GM18870 (cell line): ENCODE data around the gene C3.

Source experiments
- ATAC-seq: cut with Tn5 transposase; IDR thresholded peaks from one replicate; pipeline ENCODE4 v1.9.1; 2021; ENCODE audit warnings: moderate library complexity; ENCODE audit not compliant: unreplicated experiment

The C3 gene

DNA sequence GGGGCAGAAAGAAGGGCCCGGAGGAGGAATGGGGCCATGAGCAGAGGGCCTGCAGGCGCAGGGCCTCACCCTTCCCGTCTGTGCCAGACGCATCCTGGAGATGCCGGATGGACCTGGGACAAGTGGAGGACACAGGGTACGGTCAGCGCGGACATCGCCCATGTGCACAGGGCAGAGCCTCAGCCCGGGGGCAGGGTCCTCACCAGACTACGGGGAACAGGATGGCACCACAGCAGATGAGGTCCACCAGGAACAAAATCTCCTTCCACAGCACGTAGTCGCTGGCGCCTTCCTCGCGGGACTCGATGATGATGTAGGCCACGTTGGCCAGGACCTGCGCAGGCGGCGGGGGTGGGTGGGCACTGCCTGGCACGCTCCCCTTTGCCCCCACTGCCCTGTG, 11.4 kb upstream of the C3 start:
- ATAC-seq = no peak

DNA sequence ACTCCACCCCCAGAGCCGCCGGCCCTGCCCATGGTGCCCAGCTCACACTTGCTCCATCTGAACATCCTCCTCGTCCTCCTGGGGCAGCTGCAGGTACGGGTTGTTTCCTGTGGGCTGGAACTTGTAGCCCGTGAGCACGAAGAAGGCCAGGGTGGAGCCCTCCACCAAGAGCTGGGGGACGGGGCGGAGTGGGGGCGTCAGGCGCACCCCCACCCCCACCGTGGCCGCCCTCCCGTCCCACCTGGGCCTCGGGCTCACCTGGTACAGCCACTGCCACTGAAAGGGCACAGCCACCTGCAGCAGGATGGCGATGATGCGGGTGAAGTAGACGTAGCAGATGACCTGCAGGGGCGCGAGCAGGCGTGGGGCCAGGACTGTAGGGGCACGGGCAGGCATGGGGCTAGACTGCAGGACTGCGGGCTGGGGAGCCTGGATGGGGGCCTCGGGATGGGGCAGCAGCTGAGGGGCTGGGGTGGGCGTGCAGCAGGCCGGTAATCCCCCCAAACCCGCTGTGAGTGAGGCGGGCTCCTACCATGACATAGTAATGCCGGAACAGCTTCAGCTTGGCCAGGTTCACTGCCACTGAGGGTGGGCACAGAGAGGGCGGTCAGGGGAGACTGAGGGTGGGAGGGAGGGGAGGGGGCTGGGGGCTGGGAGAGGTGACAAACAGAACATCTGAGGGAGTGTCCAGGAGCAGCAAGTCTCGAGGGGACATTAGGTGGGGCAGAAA, 10.7 kb upstream of the C3 start:
- ATAC-seq = no peak

DNA sequence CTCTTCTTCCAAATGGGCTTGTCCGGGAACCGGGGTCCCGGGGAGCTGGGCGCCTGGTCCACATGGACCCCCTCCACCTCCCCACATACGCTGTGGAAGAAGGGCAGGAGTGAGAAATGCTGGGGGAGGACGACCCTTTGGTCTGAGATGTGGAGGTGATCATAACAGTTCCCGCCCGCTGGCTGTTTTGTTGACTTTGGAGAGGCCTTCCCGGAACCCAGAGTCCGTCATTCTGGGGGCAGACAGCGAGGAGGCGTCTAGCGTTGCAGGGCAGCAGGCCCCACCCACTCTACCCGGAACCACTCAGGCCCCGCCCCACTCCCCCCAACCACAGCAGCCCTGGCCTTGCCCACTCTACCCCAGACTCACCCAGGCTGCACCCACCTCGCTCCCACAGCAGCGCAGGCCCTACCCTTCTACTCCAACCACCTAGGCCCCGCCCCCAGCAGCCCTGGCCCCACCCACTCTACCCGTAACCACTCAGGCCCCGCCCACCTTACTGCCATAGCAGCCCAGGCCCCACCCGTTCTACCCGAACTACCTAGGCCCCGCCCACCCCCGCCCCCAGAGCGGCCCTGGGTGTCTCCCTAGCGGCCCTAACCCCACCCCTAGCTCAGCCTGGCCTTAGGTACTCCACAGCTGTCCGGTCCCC, 9.8 kb upstream of the C3 start:
- ATAC-seq = no peak

DNA sequence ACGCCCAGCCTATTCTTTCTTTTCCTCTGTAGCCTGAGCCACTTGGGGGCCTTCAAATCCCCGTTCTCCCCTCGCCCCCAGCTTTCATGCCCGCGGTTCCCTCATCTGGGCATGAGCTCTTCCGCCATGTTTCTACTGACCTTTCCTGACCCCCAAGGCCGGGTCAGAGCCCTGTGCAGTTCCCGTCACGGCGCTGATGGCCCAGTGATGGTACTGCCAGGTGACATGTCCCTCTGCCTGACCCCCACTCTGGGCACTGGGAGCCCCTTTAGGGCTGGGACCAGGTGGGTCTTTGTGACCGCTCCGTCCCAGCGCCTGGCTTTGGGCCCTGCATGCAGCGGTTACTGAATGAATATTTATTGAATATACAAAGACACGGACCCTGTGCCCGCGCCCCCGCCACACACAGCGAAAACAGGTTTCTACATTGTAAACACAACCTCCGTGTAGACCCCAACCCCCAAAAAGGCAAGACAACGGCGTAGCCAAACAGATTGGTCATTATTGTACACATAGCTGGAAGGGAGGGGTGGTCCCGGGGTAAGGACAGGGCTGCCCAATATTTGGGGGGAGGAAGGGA, 9.2 kb upstream of the C3 start:
- ATAC-seq = no peak

DNA sequence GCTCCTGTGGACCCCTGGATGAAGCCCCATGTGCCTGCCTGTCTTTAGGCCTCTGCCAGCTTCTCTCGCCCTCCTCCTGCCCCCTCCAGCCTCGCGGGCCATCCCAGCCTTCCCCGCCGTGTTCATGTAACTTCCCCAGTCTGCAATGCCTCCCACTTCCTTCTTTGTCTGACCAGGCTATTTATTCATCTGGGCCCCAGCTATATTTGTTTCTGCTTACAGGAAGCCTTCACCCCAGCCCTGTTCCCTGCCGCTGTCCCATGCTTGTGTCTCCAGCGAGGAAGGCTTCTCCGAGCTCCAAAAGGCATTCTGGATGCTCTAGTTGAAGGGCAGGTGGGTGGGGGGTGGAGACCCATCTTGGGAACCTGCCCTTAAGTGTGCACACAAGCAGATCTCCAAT, 7.9 kb upstream of the C3 start:
- no peak for ATAC-seq

DNA sequence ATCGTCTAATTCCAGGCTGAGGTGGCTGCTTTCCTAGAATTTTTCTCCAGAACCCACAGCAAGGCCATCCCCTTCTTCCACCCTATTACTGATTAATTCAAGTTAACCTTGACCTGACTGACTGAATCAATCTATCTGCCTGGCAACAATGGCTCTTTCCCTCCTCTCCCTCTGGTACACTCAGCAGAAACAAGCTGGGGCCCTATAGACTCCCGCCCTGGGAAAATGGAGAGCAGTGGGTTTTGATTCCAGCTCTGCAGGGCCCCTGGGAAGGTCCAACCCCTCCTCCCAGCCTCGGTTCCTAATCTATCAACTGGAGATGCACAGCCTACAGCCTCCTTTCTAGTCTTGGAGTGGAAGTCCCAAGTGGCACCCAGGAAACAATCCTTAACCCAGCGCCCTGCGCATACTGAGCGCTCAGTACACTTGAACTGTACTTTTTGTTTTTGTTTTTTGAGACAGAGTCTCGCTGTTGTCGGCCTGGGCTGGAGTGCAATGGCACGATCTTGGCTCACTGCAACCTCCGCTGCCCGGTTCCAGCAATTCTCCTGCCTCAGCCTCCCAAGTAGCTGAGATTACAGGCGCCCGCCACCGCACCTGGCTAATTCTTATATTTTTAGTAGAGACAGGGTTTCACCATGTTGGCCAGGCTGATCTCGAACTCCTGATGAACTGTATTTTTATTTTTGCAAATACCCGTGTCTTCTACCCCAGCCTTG, 5.2 kb upstream of the C3 start:
- ATAC-seq = no peak

DNA sequence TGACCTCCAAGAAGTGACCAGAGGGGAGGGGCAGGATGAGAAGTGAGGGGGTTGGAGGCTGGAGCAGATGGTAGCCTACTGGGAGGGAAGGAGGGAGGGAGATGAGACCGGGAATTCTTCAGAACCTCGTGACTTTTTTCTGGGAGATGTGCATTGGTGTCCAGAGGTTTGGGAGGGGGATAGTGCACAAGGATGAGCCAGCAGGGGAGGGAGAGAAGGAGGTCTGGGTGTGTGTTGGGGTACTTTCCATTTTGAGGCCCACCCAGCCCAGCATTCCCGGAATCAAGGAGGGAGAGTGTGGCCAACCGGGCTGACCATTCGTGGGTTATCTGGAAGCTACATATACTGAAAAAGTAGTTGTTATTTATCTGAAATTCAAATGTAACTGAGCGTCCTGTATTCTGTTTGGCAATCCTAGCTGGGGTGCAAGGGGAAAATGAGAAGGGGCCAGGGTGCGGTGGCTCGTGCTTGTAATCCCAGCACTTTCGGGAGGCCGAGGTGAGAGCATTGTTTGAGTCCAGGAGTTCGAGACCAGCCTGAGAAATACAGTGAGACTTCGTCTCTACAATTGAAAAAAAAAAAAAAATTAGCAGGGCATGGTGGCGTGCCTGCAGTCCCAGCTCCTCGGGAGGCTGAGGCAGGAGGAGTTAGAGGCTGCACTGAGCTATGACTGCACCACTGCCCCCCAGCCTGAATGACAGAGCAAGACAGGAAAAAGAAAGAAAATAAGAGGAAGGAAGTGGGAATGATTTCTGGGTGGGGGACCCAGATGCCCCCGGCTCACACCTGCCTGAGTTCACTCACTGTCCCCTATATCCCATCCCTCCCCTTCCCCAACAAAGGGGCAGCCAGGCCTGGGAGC, 4.4 kb upstream of the C3 start:
- no peak for ATAC-seq

DNA sequence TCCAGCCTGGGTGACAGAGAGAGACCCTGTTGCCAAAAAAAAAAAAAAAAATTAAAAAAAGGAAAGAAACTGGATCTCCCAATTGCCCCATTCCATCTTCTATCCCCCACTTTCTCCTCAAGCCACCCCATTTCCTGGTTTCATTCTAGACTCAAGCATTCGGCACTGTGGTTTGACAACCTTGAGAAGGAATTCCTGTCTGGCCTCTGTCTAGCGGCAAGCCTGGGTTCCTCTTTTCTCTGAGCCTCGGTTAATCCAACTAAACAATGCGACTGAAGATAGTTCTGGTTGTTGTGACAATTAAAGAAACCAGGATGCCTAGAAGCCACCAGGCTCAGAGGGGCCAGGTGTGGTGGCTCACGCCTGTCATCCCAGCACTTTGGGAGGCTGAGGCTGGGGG, 3.3 kb upstream of the C3 start:
- ATAC-seq = no peak

DNA sequence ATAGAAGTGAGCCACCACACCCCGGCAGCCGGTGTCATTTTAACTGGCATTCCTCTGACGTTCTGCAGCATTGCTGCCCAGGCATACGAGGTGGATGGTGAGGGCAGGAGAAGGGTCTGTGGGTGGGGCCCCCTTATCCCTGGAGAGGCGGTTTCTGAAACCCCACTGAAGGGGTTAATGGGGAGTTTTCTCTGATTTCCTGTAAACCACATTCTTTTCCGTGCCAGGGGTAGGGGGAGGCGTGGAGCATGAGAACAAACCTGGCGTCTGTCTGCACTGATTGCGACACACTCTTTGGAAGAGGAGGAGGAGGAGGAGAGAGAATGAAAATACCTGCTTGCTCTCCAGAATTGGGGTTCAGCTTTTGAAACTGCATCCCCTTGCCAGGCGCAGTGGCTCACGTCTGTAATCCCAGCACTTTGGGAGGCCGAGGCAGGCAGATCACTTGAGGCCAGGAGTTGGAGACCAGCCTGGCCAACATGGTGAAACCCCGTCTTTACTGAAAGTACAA, 2.7 kb upstream of the C3 start:
- no peak for ATAC-seq

DNA sequence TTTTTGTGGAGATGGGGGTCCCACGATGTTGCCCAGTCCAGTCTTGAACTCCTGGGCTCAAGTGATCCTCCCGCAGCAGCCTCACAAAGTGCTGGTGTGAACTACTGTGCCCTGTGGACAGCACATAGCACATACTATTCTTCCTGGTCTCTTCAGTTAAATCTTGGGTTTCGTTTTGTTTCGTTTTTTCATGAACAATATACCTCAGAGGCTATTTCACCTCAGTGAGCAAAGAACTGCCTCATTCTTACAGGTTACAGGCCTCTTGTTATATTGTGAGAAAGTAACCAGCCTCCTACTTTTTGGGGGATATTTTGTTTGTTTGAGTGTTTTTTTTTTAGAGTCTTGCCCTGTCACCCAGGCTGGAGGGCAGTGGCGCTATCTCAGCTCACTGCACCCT, 1.3 kb upstream of the C3 start:
- ATAC-seq = no peak

DNA sequence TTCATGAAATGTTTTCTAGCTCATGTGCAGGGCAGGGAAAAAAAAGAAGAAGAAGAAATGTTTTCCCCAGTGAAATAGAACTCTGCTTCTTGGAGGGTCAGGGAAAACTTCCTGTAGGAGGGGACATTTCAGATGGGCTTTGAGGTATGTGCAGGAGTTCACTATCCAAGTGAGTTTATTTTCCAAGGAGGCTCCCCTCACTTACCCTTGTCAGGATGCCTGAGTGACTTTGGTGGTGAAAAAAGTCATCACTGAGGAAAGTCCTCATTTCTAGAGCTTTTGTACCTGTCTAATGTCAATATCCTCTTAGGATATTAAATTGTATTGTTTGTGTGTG, 656 bp upstream of the C3 start:
- no peak for ATAC-seq

DNA sequence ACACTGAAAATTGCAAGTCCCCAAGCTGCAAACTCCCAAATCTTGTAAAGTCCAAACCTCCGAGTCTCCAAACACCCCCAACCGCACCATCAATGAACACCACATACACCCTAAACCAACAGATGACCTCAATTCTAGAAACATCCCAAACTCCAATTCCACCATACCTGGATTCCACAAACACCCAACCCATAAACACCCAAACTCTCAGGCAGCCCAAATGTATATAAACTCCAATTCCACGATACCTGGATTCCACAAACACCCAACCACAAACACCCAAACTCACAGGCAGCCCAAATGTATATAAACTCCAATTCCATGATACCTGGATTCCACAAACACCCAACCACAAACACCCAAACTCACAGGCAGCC, 470 bp downstream of the C3 start:
- no peak for ATAC-seq

DNA sequence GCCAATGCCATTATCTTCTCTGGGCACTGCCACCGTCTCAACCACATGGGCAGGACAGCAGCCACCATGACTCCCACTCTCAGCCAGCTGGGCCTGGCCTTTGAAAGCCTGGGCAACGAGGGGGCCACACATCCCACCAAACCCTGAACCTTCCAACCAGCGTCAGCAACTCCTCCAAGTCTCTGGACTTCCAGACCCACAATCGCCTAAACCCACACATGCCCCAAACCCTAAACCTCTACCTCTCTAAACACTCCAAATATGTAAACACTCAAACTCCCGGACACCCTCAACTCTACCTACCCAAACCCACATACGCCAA, 949 bp downstream of the C3 start:
- ATAC-seq = no peak

DNA sequence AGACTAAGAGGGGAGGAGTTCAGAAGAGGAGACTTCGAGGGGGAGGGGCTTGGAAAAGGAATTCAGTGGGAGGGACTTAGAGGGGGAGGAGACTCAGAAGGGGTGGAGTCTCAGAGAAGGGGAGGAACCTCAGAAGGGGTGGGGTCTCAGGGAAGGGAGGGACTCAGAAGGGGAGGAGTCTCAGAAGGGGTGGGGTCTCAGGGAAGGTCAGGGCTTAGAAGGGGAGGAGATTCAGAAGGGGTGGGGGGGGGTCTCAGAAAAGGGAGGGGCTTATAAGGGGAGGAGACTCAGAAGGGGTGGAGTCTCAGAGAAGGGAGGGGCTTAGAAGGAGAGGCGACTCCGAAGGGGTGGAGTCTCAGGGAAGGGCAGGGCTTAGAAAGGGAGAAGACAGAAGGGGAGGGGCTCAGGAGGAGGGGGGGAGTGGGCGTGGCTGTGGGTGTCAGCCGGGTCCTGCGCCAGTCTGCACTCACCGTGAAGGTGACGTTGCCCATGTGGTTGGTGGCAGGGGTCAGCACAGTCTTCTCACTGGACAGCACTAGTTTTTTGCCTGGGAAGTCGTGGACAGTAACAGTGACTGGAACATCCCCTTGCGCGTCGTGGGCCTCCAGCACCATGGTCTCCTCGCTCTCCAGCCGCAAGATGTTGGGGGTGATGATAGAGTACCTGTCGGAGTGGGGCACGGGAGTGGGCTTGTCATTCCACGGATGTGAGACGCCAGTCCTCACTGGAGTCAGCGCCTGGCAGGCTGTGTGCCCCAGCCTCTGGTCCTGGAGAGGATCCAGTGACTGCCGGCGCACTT, 1.5 kb downstream of the C3 start:
- no peak for ATAC-seq

DNA sequence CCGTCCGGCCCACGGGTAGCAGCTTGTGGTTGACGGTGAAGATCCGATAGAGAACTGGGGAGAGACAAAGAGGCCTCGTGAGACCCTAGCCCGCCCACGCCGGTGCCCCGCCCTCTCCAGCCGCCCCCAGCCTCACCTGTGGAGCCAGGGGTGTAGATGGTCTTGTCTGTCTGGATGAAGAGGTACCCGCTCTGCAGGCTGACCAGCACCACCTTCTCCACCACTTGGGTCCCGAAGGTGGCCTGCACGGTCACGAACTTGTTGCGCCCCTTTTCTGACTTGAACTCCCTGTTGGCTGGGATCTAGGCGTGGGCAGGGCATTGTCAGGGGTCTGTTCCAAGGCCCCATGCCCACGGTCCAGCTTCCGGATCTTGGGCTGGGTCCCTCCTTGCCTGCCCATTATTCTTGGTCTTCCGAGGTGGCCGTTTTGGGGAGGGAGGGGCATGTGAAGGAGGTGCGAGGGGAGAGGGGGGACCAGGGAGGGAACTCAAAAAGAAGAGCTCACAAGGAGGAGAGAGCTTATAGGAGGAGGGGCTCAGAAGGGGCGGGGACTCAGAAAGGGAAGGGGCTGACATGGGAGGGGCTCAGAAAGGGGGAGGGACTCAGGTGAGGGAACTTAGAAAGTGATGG, 2.2 kb downstream of the C3 start:
- ATAC-seq = no peak

DNA sequence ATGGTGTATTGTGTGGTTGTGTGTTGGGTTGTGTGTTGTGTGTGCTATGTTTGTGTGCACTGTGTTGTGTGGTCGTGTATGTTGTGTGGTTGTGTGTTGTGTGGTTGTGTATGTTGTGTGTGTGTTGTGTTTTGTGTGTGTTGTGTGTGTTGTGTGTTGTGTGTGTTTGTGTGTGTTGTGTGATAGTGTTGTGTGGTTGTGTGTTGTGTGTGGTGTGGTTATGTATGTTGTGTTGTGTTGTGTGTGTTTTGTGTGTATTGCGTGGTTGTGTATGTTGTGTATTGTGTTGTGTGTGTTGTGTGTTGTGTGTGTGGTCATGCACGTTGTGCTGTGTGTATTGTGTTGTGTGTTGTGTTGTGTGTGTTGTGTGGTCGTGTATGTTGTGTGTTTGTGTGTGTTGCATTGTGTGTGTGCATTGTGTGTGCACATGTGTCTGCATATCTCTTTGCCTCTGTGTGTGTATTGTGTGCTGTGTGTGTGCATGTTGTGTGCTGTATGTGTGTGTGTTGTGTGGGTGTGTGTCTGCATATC, 2.9 kb downstream of the C3 start:
- ATAC-seq = no peak

DNA sequence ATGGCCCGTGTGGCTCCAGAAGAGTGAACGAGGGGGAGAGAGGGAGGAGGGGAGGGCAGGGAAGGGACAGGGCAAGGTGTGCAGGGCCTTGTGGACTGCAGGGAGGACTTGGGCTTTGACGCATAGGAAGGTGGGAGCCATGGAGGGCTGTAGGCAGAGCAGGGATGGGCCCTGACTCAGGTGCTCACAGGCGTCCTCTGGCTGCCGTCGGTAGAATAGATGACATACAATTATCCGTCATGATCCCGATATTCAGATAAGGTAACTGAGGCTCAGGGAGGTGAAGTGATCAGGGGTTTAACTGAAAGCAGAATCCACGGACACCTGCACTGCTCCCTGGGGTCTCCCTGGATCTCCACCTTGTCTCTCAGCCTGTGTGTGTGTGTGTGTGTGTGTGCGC, 3.4 kb downstream of the C3 start:
- no peak for ATAC-seq

DNA sequence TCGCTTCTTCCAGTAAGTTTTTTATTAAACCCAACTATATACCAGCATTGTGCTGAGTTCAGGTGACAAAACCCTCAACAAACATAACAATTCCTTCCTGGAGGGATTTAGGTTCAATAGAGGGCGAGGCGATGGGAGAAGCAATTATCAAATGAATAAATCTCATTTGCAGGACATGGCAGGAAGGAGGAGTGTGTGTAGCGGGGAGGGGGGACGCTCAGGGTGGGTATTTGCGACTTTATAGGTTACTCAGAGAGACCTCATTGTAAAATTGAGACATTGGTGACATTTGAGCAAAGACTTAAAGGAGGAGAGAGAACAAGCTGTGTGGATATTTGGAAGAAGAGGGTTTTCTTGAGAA, 3.9 kb downstream of the C3 start:
- no peak for ATAC-seq

DNA sequence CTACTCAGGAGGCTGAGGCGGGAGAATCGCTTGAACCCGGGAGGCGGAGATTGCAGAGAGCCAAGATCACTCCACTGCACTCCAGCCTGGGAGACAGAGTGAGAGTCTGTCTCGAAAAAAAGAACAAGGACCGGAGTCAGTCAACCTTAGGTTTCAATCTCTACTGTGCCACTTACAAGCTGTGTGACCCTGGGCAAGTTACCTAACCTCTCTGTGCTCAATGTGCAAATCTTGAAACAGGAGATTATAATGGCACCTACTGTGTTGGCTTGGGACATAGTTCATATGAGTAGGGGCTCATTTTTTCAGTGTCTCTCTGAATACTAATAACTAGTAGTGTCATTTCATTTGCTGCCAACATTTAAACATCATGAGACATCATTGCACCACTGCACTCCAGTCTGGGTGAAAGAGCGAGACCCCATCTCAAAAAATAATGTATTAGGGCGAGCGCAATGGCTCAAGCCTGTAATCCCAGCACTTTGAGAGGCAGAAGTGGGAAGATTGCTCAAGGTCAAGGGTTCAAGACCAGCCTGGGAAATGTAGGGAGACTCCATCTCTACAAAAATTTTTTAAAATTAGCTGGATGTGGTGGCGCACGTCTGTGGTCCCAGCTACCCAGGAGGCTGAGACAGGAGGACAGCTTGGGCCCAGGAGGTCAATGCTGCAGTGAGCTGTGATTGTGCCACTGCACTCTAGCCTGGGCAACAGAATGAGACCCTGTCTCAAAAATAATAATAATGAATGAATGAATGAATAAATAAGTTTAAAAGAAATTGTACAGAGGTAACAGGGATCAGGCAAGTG, 5.5 kb downstream of the C3 start:
- no peak for ATAC-seq
